Measurements from ENCODE around the gene TPM1. TPM values are rescaled to one million over a fixed set of nuclear protein-coding genes. Genes with fewer than 3 reads are reported as not detected.
"Not testable (repeated sequence)": the region's sequence is repeated elsewhere in the genome, so short reads cannot be mapped to it uniquely, and the experiment has no call there.

TPM1 gene
- total and polyA plus RNA-seq, 8 donors: 196 to 681 (median 587) TPM

DNA sequence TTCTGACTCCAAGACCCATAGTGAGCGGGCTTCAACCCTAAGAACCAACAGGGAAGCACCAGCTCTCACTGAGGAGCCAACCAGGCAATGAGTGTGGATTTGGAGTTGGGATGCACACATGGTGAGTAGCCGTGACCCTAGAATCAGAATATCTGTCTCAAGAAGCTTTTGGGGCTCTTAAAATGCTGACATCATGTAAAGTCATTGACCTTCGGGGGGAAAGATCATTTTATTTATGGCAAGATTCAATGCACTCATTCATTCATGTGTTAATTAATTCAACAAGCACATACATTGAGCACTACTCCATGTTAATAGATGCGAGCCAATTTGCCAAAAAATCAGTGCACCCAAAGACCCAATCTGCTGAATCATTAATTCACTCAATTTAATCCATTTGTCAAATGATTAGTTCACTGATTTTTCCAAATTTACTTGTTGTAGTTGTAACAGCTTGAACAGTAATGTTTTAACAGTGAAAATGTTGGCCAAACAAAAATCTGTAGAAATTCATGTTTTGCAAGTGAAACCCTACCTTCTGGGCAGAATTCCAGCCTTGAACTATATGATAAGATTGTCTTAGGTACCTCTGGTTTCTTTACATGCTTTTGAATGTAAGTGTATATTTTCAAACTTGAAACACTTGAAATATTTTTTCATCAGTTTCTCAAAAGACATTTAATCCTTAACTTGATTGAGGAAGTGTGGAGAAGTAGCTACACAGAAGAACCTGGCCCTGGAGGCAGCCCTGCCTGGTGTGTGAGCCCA lies 49.3 kb downstream of the TPM1 start:
- intact Hi-C loops (cut with DNase I): loop anchor here in 1 of 2 donors (5.0 kb wide), 2 partner anchors 45 to 245 kb away; no protein-coding TSS in a partner anchor

DNA sequence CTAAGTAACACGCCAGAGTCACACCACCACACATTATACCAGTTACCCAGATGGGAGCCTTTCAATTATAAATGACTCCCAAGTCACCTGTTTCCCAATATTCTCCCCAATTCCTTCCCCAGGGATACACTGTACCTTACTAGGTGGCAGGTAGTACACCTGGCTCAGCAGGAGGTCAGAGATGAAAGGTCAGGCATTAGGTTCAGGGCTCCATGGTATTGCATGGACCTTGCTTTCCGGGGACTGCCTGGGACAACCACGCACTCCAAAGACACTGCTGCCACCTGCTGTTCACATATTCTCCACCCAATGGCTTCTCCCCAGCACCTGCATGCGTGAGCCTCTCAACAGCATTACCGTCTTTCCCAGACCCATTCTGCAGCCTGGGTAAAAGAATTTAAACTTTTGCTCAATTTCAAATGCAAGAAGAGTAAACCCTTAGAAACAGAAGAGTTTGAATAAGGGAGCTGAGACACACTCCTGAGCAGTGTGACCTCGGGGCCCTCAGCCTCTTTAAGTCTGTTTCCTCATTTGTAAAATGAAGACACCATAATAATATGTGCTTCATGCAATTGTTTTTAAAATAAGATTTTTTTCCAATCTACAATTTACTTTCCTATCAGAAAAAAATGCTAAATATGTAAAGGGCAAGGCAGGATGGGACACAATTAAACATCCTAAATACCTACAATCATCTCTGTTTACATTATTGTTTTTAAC lies 51.1 kb downstream of the TPM1 start:
- peak; percentile 96 for ATAC-seq
- H3K4me1 ChIP-seq: peaks cover 4 to 9% of the 10 kb centered on the region in 2 donors

More for the DNA sequence above, 49.3 kb downstream of the TPM1 start:
- Histone ChIP-seq H3K27me3 (no peaks in the 10 kb centered on the region), H3K36me3 (no peaks in the 10 kb centered on the region), H3K27ac (no peak overlapping the region), H3K9me3 (no peaks in the 10 kb centered on the region), H3K4me3 (no peak overlapping the region), H3K4me1 (peaks cover 4 to 11% of the 10 kb centered on the region in 2 donors)
- no peak for ATAC-seq
- peak in 1 of 4 donors; percentile 62 for DNase-seq
- TF ChIP-seq, protein P1, sequence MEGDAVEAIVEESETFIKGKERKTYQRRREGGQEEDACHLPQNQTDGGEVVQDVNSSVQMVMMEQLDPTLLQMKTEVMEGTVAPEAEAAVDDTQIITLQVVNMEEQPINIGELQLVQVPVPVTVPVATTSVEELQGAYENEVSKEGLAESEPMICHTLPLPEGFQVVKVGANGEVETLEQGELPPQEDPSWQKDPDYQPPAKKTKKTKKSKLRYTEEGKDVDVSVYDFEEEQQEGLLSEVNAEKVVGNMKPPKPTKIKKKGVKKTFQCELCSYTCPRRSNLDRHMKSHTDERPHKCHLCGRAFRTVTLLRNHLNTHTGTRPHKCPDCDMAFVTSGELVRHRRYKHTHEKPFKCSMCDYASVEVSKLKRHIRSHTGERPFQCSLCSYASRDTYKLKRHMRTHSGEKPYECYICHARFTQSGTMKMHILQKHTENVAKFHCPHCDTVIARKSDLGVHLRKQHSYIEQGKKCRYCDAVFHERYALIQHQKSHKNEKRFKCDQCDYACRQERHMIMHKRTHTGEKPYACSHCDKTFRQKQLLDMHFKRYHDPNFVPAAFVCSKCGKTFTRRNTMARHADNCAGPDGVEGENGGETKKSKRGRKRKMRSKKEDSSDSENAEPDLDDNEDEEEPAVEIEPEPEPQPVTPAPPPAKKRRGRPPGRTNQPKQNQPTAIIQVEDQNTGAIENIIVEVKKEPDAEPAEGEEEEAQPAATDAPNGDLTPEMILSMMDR (IDR thresholded peaks at IDR 0.05): no peak

DNA sequence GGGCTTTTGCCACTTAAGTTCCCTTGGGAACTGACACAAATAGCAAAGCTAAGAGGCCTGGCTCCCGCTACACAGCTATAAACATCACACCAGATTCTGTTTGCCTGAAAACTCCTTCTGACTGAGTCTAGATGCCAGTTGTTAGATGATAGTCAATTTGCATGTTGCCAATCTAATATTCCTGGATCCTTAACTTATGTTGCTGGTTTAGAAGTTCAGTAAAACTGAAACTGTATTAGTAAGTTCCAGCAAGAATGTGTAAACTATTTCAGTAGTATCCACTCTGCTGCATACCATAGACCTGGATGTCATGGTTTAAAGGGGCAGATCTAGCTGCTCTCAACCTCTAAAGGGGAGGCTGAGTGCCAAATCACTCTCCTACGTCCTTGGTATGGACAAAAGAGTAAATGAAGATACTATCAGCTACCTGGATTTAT lies 52.0 kb downstream of the TPM1 start:
- H3K27ac ChIP-seq: peak overlapping the region in 1 of 2 donors; percentile 2
- ATAC-seq: peak; percentile 73
- no peaks in the 10 kb centered on the region for H3K36me3 ChIP-seq
- no peak overlapping the region for H3K4me3 ChIP-seq
- TF ChIP-seq, protein P1 (IDR thresholded peaks at IDR 0.05): no peak
- no peaks in the 10 kb centered on the region for H3K9me3 ChIP-seq
- intact Hi-C loops (cut with DNase I): loop anchor here in 1 of 2 donors (5.0 kb wide), 2 partner anchors 47 to 247 kb away; no protein-coding TSS in a partner anchor
- no peak for DNase-seq
- peaks cover 0 to under 1% of the 10 kb centered on the region in 2 donors for H3K4me1 ChIP-seq
- H3K27me3 ChIP-seq: no peaks in the 10 kb centered on the region

More for the DNA sequence above, 51.1 kb downstream of the TPM1 start:
- peak overlapping the region in 1 of 2 donors; percentile 2 for H3K27ac ChIP-seq
- H3K27me3 ChIP-seq: no peaks in the 10 kb centered on the region
- intact Hi-C loops (cut with DNase I): loop anchor here in 1 of 2 donors (5.0 kb wide), 2 partner anchors 46 to 246 kb away; no protein-coding TSS in a partner anchor
- no peak overlapping the region for H3K4me3 ChIP-seq
- TF ChIP-seq, protein P1 (IDR thresholded peaks at IDR 0.05): peak; percentile 80 to 83
- no peaks in the 10 kb centered on the region for H3K36me3 ChIP-seq
- DNase-seq: peak; percentile 73 to 87 (median 81)
- H3K9me3 ChIP-seq: no peaks in the 10 kb centered on the region

DNA sequence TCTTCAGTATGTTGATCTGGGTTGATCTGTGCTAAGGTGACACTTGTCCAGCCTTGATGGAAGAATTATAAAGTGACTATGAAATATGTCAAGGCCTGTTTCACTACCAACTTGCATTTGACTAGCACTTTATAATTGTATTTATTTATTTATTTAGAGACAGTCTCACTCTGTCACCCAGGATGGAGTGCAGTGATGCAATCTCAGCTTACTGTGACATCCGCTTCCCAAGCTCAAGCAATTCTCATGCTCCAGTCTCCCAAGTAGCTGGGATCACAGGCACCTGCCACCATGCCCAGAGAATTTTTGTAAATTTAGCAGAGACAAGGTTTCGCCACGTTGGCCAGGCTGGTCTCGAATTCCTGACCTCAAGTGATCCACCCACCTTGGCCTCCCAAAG lies 53.6 kb downstream of the TPM1 start:
- ATAC-seq (no peak), DNase-seq (no peak)
- Histone ChIP-seq H3K36me3 (no peaks in the 10 kb centered on the region), H3K4me1 (no peaks in the 10 kb centered on the region), H3K27ac (no peak overlapping the region), H3K9me3 (no peaks in the 10 kb centered on the region), H3K27me3 (no peaks in the 10 kb centered on the region), H3K4me3 (no peak overlapping the region)
- intact Hi-C loops (cut with DNase I): no loop called here
- TF ChIP-seq, protein P1 (IDR thresholded peaks at IDR 0.05): no peak

DNA sequence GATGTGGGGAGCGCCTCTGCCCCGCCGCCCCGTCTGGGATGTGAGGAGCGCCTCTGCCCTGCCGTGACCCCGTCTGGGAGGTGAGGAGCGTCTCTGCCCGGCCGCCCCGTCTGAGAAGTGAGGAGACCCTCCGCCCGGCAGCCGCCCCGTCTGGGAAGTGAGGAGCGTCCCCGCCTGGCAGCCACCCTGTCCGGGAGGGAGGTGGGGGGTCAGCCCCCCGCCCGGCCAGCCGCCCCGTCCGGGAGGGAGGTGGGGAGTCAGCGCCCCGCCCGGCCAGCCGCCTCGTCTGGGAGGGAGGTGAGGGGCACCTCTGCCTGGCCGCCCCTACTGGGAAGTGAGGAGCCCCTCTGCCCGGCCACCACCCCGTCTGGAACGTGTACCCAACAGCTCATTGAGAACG lies 56.4 kb downstream of the TPM1 start:
- H3K36me3 ChIP-seq; intact Hi-C loops (cut with DNase I); DNase-seq; ATAC-seq; H3K4me1 ChIP-seq; H3K27me3 ChIP-seq; H3K4me3 ChIP-seq; H3K27ac ChIP-seq; H3K9me3 ChIP-seq: not testable (repeated sequence)

DNA sequence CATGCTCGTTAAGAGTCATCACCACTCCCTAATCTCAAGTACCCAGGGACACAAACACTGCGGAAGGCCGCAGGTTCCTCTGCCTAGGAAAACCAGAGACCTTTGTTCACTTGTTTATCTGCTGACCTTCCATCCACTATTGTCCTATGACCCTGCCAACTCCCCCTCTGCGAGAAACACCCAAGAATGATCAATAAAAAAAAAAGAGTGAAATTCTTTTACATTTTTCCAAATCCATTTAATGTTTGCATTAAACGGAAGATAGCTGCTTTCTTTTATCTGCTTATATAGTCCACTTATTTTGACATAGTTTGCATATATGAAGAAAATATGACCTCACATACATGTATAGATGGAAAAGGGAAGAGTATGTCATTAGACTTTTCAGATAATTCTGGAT lies 57.0 kb downstream of the TPM1 start:
- ATAC-seq; intact Hi-C loops (cut with DNase I); H3K36me3 ChIP-seq: not testable (repeated sequence)

More for the DNA sequence above, 57.0 kb downstream of the TPM1 start:
- not testable (repeated sequence) for H3K27ac ChIP-seq, H3K9me3 ChIP-seq, H3K27me3 ChIP-seq, H3K4me1 ChIP-seq, H3K4me3 ChIP-seq, DNase-seq

Measured in left lung (tissue), 10 donors.